ENCODE measurements around the gene RBM19.
"Not testable (repeated sequence)": the region's sequence is repeated elsewhere in the genome, so short reads cannot be mapped to it uniquely, and the experiment has no call there.

Gene RBM19

GRCh38 chr12:113926788-113927187 is 39.3 kb downstream of the RBM19 start:
- no peak for DNase-seq

- DNase-seq = no peak
These were observed 41.8 kb downstream of the RBM19 start for GRCh38 chr12:113924341-113924740.

GRCh38 chr12:113923251-113923650 is 42.9 kb downstream of the RBM19 start:
- DNase-seq = no peak

GRCh38 chr12:113921430-113921829 is 44.7 kb downstream of the RBM19 start:
- DNase-seq = no peak

- DNase-seq = no peak
These were observed 46.3 kb downstream of the RBM19 start for GRCh38 chr12:113919791-113920190.

- no peak for DNase-seq
These were observed 47.8 kb downstream of the RBM19 start for GRCh38 chr12:113918306-113918705.

GRCh38 chr12:113917393-113917792 is 48.7 kb downstream of the RBM19 start:
- DNase-seq = no peak

- DNase-seq = no peak
These were observed 51.3 kb downstream of the RBM19 start for GRCh38 chr12:113914806-113915205.

GRCh38 chr12:113914176-113914575 is 51.9 kb downstream of the RBM19 start:
- no peak for DNase-seq

GRCh38 chr12:113912760-113913329 is 53.3 kb downstream of the RBM19 start:
- peak; percentile 16 for DNase-seq

GRCh38 chr12:113911971-113912759 is 54.0 kb downstream of the RBM19 start:
- DNase-seq = no peak

GRCh38 chr12:113910751-113911272 is 55.3 kb downstream of the RBM19 start:
- DNase-seq = no peak

- DNase-seq = no peak
These were observed 56.2 kb downstream of the RBM19 start for GRCh38 chr12:113909776-113910420.

- no peak for DNase-seq
These were observed 57.5 kb downstream of the RBM19 start for GRCh38 chr12:113908584-113909100.

GRCh38 chr12:113907446-113908180 is 58.5 kb downstream of the RBM19 start:
- DNase-seq = no peak

- DNase-seq = no peak
These were observed 59.5 kb downstream of the RBM19 start for GRCh38 chr12:113906411-113907200.

- no peak for DNase-seq
These were observed 60.3 kb downstream of the RBM19 start for GRCh38 chr12:113905829-113906228.

GRCh38 chr12:113903381-113903863 is 62.7 kb downstream of the RBM19 start:
- DNase-seq = no peak

- DNase-seq = not testable (repeated sequence)
These were observed 64.8 kb downstream of the RBM19 start for GRCh38 chr12:113901319-113901718.

GRCh38 chr12:113900716-113901115 is 65.4 kb downstream of the RBM19 start:
- DNase-seq = no peak

GRCh38 chr12:113899561-113900471 is 66.3 kb downstream of the RBM19 start:
- DNase-seq = no peak

Measured in CD4-positive, alpha-beta T cell treated with Interferon gamma for 1 hour (primary cell).